Neural progenitor cell (in vitro differentiated cells): ENCODE measurements around the gene CCDC117. TPM values are rescaled to one million over a fixed set of nuclear protein-coding genes. Genes with fewer than 3 reads are reported as not detected.
"Not testable (repeated sequence)": the region's sequence is repeated elsewhere in the genome, so short reads cannot be mapped to it uniquely, and the experiment has no call there.

Source experiments
- DNase-seq: peaks from one replicate; pipeline ENCODE4 v3.0.0-alpha.2; 2016; ENCODE audit warnings: low spot score
- H2AFZ ChIP-seq: fragments of 200-600 bp; sonication (generic); replicated peaks from 2 replicates; pipeline ENCODE4 v1.6.1; 2016; ENCODE audit warnings: antibody characterized with exemption
- H3F3A ChIP-seq: fragments of 200-600 bp; sonication (generic); 2 replicates; pipeline ENCODE4 v1.6.1; 2016; ENCODE audit warnings: antibody characterized with exemption, low read depth
- H3K27ac ChIP-seq: fragments of 200-600 bp; sonication (generic); 2 replicates; pipeline ENCODE4 v1.5.1; 2016; ENCODE audit warnings: mild to moderate bottlenecking
- H3K27me3 ChIP-seq: fragments of 200-600 bp; sonication (generic); 2 replicates; pipeline ENCODE4 v1.6.1; 2016; ENCODE audit warnings: mild to moderate bottlenecking, moderate library complexity
- H3K36me3 ChIP-seq: fragments of 200-600 bp; sonication (generic); 2 replicates; pipeline ENCODE4 v1.5.1; 2016
- H3K4me1 ChIP-seq: fragments of 200-600 bp; sonication (generic); 2 replicates; pipeline ENCODE4 v1.6.1; 2016; ENCODE audit warnings: mixed run types
- H3K4me2 ChIP-seq: fragments of 200-600 bp; sonication (generic); 2 replicates; pipeline ENCODE4 v1.6.1; 2016
- H3K4me3 ChIP-seq: fragments of 200-600 bp; sonication (generic); 2 replicates; pipeline ENCODE4 v1.5.1; 2016
- H3K79me2 ChIP-seq: fragments of 200-600 bp; sonication (generic); 2 replicates; pipeline ENCODE4 v1.6.1; 2016; ENCODE audit warnings: low read depth
- H3K9ac ChIP-seq: fragments of 200-600 bp; sonication (generic); 2 replicates; pipeline ENCODE4 v1.6.1; 2016
- H3K9me3 ChIP-seq: fragments of 200-600 bp; sonication (generic); 2 replicates; pipeline ENCODE4 v1.5.1; 2016; ENCODE audit warnings: low read depth
- H4K20me1 ChIP-seq: fragments of 200-600 bp; sonication (generic); 2 replicates; pipeline ENCODE4 v1.6.1; 2016; ENCODE audit warnings: low read depth
- H3K27ac Mint-ChIP-seq: 3 replicates; pipeline ENCODE4 v1.8.0; 2021; ENCODE audit warnings: mixed read lengths
- H3K27me3 Mint-ChIP-seq: 2 replicates; pipeline ENCODE4 v1.8.0; 2022; ENCODE audit warnings: low read depth, mild to moderate bottlenecking, inconsistent platforms, moderate library complexity, mixed read lengths; ENCODE audit not compliant: insufficient read depth
- H3K36me3 Mint-ChIP-seq: 3 replicates; pipeline ENCODE4 v1.8.0; 2021; ENCODE audit warnings: mixed read lengths
- H3K4me1 Mint-ChIP-seq: 3 replicates; pipeline ENCODE4 v1.8.0; 2021; ENCODE audit warnings: mixed read lengths
- H3K4me3 Mint-ChIP-seq: 3 replicates; pipeline ENCODE4 v1.8.0; 2021; ENCODE audit warnings: mild to moderate bottlenecking, moderate library complexity, mixed read lengths
- H3K9me3 Mint-ChIP-seq: 3 replicates; pipeline ENCODE4 v1.8.0; 2020; ENCODE audit warnings: mixed read lengths
- CTCF ChIP-seq: fragments of 200-600 bp; sonication (generic); IDR thresholded peaks from 2 replicates; pipeline ENCODE4 v1.5.1; 2017; ENCODE audit warnings: antibody characterized with exemption, mild to moderate bottlenecking
- EZH2 ChIP-seq: fragments of 200-600 bp; sonication (generic); IDR thresholded peaks from 2 replicates; pipeline ENCODE4 v1.6.1; 2017; ENCODE audit warnings: antibody characterized with exemption, mild to moderate bottlenecking, moderate library complexity
- EZH2phosphoT487 ChIP-seq: fragments of 200-600 bp; sonication (generic); IDR thresholded peaks from 2 replicates; pipeline ENCODE4 v1.6.1; 2017; ENCODE audit warnings: antibody characterized with exemption
- total RNA-seq: library from RNA; depleted of rRNA; stranded (reverse); fragments of >200 nt; gene quantifications from 2 replicates; pipeline ENCODE4 v1.2.3, GENCODE V29; 2015; ENCODE audit warnings: low replicate concordance

The CCDC117 gene
- total RNA-seq, 1 donor from 2014 or later, result 80.2 TPM

DNA sequence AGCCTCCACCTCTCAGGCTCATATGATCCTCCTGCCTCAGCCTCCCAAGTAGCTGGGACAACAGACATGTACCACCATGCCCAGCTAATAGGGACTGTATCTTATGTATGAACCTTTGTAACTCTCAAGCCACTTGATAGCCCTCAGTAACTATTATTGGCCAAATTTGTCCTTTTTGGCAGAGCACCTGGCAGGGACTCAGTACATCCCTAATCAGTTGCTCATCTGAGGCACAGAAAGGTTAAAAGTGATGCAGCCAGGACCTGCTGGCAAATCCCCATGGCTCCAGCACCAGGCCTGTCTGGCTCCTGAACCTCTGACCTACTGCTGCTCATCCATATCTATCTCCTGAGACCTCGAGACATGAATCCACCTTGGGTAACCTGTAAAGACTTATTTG is 49.0 kb downstream of the CCDC117 start:
- Histone ChIP-seq H4K20me1 (no peaks in the 10 kb centered on the region), H3K79me2 (no peaks in the 10 kb centered on the region), H2AFZ (no peak overlapping the region), H3K4me3 (no peak overlapping the region), H3K27ac (no peak overlapping the region), H3K4me2 (no peak overlapping the region), H3K36me3 (no peaks in the 10 kb centered on the region), H3F3A (peaks cover 18% of the 10 kb centered on the region), H3K9me3 (no peaks in the 10 kb centered on the region), H3K27me3 (no peaks in the 10 kb centered on the region), H3K4me1 (peaks cover 22% of the 10 kb centered on the region), H3K9ac (no peak overlapping the region)
- Mint-ChIP-seq H3K27ac (peak overlapping the region; percentile 79), H3K9me3 (no peaks in the 10 kb centered on the region), H3K36me3 (peaks cover 2% of the 10 kb centered on the region), H3K4me3 (no peak overlapping the region), H3K4me1 (peaks cover 52% of the 10 kb centered on the region), H3K27me3 (peaks cover 15% of the 10 kb centered on the region)
- DNase-seq, result no peak
- TF ChIP-seq CTCF (no peak), EZH2 (no peak), EZH2phosphoT487 (no peak)

DNA sequence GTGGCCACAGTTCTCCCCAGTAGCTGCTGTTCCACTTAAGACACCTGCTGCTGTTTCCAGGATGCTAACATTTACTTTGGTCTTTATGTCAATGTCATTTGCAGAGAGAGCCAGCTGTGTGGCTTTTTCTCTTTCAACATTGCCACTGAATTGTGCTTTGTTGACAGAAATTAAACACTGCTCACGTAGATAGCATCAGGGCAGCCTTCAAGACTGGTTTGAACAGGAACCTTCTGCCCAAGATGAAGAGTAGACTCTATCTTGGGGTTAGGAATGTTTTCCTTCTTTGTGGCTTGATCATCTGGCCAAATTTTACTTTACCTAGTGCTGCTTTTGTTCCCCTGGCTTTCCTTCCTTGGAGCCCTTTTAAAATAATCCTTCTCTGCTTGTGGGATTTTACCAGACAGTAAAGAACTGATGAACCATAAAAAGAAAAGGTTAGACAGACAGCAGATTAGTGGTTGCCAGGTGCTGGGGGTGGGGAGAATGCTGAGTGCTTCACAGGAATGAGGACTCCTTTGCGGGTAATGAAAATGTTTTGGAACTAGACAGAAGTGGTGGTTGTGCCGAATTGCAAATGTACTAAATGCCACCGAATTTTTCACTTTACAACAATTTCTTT is 50.5 kb downstream of the CCDC117 start:
- Histone ChIP-seq H3K9ac (no peak overlapping the region), H3F3A (peaks cover 18% of the 10 kb centered on the region), H2AFZ (no peak overlapping the region), H3K9me3 (no peaks in the 10 kb centered on the region), H4K20me1 (no peaks in the 10 kb centered on the region), H3K27ac (peak overlapping the region; percentile 93), H3K4me3 (peak overlapping the region; percentile 18), H3K4me2 (peak overlapping the region; percentile 74), H3K79me2 (no peaks in the 10 kb centered on the region), H3K27me3 (no peaks in the 10 kb centered on the region), H3K4me1 (peaks cover 22% of the 10 kb centered on the region), H3K36me3 (no peaks in the 10 kb centered on the region)
- no peak for TF ChIP-seq EZH2
- TF ChIP-seq EZH2phosphoT487, result no peak
- no peak for TF ChIP-seq CTCF
- H3K36me3 Mint-ChIP-seq, result peaks cover 4% of the 10 kb centered on the region
- peaks cover 15% of the 10 kb centered on the region for H3K27me3 Mint-ChIP-seq
- H3K9me3 Mint-ChIP-seq, result no peaks in the 10 kb centered on the region
- peak overlapping the region; percentile 2 for H3K4me3 Mint-ChIP-seq
- peak; percentile 71 for DNase-seq
- peak overlapping the region; percentile 95 for H3K27ac Mint-ChIP-seq
- peaks cover 49% of the 10 kb centered on the region for H3K4me1 Mint-ChIP-seq

DNA sequence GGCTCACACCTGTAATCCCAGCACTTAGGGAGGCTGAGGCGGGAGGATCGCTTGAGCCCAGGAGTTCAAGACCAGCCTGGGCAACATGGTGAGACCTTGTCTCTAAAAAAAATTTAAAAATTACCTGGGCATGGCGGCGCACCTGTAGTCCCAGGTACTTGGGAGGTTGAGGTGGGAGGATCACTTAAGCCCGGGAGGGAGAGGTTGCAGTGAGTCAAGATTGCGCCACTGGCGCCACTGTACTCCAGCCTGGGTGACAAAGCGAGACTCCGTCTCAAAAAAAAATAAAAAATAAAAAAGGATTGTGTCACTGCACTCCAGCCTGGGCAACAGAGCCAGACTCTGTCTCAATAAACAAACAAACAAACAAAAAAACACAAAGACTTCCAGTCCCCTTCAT is 52.0 kb downstream of the CCDC117 start:
- not testable (repeated sequence) for H3K36me3 Mint-ChIP-seq, H3K9me3 Mint-ChIP-seq, H3K79me2 ChIP-seq, H3K4me3 Mint-ChIP-seq, H3K27ac ChIP-seq, H3K4me3 ChIP-seq, DNase-seq, H2AFZ ChIP-seq, H3K9me3 ChIP-seq, H3K36me3 ChIP-seq, H3K4me2 ChIP-seq, H4K20me1 ChIP-seq, H3K27me3 ChIP-seq, H3K9ac ChIP-seq
- H3K27me3 Mint-ChIP-seq, result peaks cover 12% of the 10 kb centered on the region
- peaks cover 14% of the 10 kb centered on the region for H3F3A ChIP-seq
- H3K4me1 Mint-ChIP-seq, result peaks cover 39% of the 10 kb centered on the region
- H3K27ac Mint-ChIP-seq, result peak overlapping the region; percentile 92
- peaks cover 22% of the 10 kb centered on the region for H3K4me1 ChIP-seq

GRCh38 chr22:28826430-28826829 is 53.9 kb downstream of the CCDC117 start:
- H3K36me3 ChIP-seq, DNase-seq, H3K9me3 ChIP-seq, H3K4me3 ChIP-seq, H3K4me2 ChIP-seq, H3K9ac ChIP-seq, H4K20me1 ChIP-seq, H3K27ac Mint-ChIP-seq, H3K36me3 Mint-ChIP-seq, H3K27me3 ChIP-seq, H3K9me3 Mint-ChIP-seq, H3K79me2 ChIP-seq, H3K27ac ChIP-seq, H2AFZ ChIP-seq, H3K4me3 Mint-ChIP-seq: not testable (repeated sequence)
- Mint-ChIP-seq H3K27me3 (peaks cover 10% of the 10 kb centered on the region), H3K4me1 (peaks cover 37% of the 10 kb centered on the region)
- Histone ChIP-seq H3K4me1 (peaks cover 22% of the 10 kb centered on the region), H3F3A (peaks cover 21% of the 10 kb centered on the region)
